Naive B cell (primary cell): Measurements from ENCODE around the gene OPHN1. TPM values are rescaled to one million over a fixed set of nuclear protein-coding genes. Genes with fewer than 3 reads are reported as not detected.
"Not testable (repeated sequence)": the region's sequence is repeated elsewhere in the genome, so short reads cannot be mapped to it uniquely, and the experiment has no call there.

Experiments used
- ATAC-seq, 2 donors: fragments of 150-1000 bp; cut with Tn5 transposase; 2 replicates each; pipeline ENCODE4 v1.10.0; 2021; ENCODE audit warnings: low read depth in 2 of 2, mild to moderate bottlenecking in 2 of 2, moderate library complexity in 2 of 2
- DNase-seq: peaks from one replicate; pipeline ENCODE4 v3.0.0; 2022
- H3K27ac Mint-ChIP-seq, 6 donors: one replicate each; pipeline ENCODE4 v1.8.0; 2020 to 2022; ENCODE audit warnings: mild to moderate bottlenecking in 6 of 6, mixed read lengths in 6 of 6, moderate library complexity in 5 of 6, inconsistent platforms in 2 of 6
- H3K27me3 Mint-ChIP-seq, 3 donors: one replicate each; pipeline ENCODE4 v1.8.0; 2021 to 2022; ENCODE audit warnings: mixed read lengths in 3 of 3, mild to moderate bottlenecking in 1 of 3
- H3K36me3 Mint-ChIP-seq, 2 donors: one replicate each; pipeline ENCODE4 v1.8.0; 2020 to 2022; ENCODE audit warnings: mixed read lengths in 2 of 2, inconsistent platforms in 1 of 2, mild to moderate bottlenecking in 1 of 2
- H3K4me1 Mint-ChIP-seq, 3 donors: one replicate each; pipeline ENCODE4 v1.8.0; 2020 to 2022; ENCODE audit warnings: mixed read lengths in 3 of 3, inconsistent platforms in 1 of 3, mild to moderate bottlenecking in 1 of 3, moderate library complexity in 1 of 3
- H3K4me3 Mint-ChIP-seq, 8 donors: one replicate each; pipeline ENCODE4 v1.8.0; 2020 to 2022; ENCODE audit warnings: mild to moderate bottlenecking in 8 of 8, mixed read lengths in 8 of 8, moderate library complexity in 8 of 8, inconsistent platforms in 2 of 8
- H3K9me3 Mint-ChIP-seq, 7 donors: one replicate each; pipeline ENCODE4 v1.8.0; 2020 to 2022; ENCODE audit warnings: mixed read lengths in 7 of 7, mild to moderate bottlenecking in 5 of 7, inconsistent platforms in 2 of 7, moderate library complexity in 1 of 7
- polyA plus RNA-seq, 6 donors: library from polyadenylated mRNA; unstranded; fragments of 300-500 nt; fragmentation: Illumina TruSeq; gene quantifications; one replicate each; pipeline ENCODE4 v1.2.3, GENCODE V29; 2021; ENCODE audit warnings: low read depth in 6 of 6

OPHN1 gene
- polyA plus RNA-seq, 6 donors from 2014 or later: 0.51 TPM; not detected in 5

- ATAC-seq (no peak), DNase-seq (no peak)
- H3K9me3 Mint-ChIP-seq: peaks cover 0 to 8% (median 3%) of the 10 kb centered on the region in 7 donors
- H3K4me1 Mint-ChIP-seq: no peaks in the 10 kb centered on the region
- no peak overlapping the region for H3K27ac Mint-ChIP-seq
- H3K4me3 Mint-ChIP-seq: no peak overlapping the region
- H3K27me3 Mint-ChIP-seq: peaks cover 0 to 1% (median 0%) of the 10 kb centered on the region in 3 donors
- no peaks in the 10 kb centered on the region for H3K36me3 Mint-ChIP-seq
Observed at GRCh38 chrX:68376373-68376772, 56.9 kb downstream of the OPHN1 start.

- H3K4me1 Mint-ChIP-seq: no peaks in the 10 kb centered on the region
- H3K27ac Mint-ChIP-seq: no peak overlapping the region
- peaks cover 0 to 5% (median 3%) of the 10 kb centered on the region in 7 donors for H3K9me3 Mint-ChIP-seq
- H3K36me3 Mint-ChIP-seq: no peaks in the 10 kb centered on the region
- no peak overlapping the region for H3K4me3 Mint-ChIP-seq
- no peak for DNase-seq
- no peaks in the 10 kb centered on the region for H3K27me3 Mint-ChIP-seq
- ATAC-seq: no peak
Observed at GRCh38 chrX:68375803-68376202, 57.5 kb downstream of the OPHN1 start.

- H3K27ac Mint-ChIP-seq: no peak overlapping the region
- ATAC-seq (no peak), DNase-seq (no peak)
- H3K9me3 Mint-ChIP-seq: peaks cover 0 to 12% (median 6%) of the 10 kb centered on the region in 7 donors
- H3K4me1 Mint-ChIP-seq: no peaks in the 10 kb centered on the region
- no peaks in the 10 kb centered on the region for H3K36me3 Mint-ChIP-seq
- no peak overlapping the region for H3K4me3 Mint-ChIP-seq
- no peaks in the 10 kb centered on the region for H3K27me3 Mint-ChIP-seq
Observed at GRCh38 chrX:68372665-68373064, 60.6 kb downstream of the OPHN1 start.

GRCh38 chrX:68369559-68369958 lies 63.7 kb downstream of the OPHN1 start:
- Mint-ChIP-seq H3K36me3 (no peaks in the 10 kb centered on the region), H3K9me3 (peaks cover 0 to 13% (median 5%) of the 10 kb centered on the region in 7 donors), H3K4me3 (no peak overlapping the region), H3K27ac (no peak overlapping the region), H3K4me1 (no peaks in the 10 kb centered on the region), H3K27me3 (no peaks in the 10 kb centered on the region)
- ATAC-seq (no peak), DNase-seq (no peak)

- H3K27ac Mint-ChIP-seq: no peak overlapping the region
- no peak for ATAC-seq
- no peaks in the 10 kb centered on the region for H3K27me3 Mint-ChIP-seq
- H3K4me1 Mint-ChIP-seq: no peaks in the 10 kb centered on the region
- no peak overlapping the region for H3K4me3 Mint-ChIP-seq
- H3K36me3 Mint-ChIP-seq: no peaks in the 10 kb centered on the region
- peaks cover 0 to 12% (median 5%) of the 10 kb centered on the region in 7 donors for H3K9me3 Mint-ChIP-seq
- no peak for DNase-seq
Observed at GRCh38 chrX:68365341-68365740, 68.0 kb downstream of the OPHN1 start.

GRCh38 chrX:68363984-68364383 lies 69.3 kb downstream of the OPHN1 start:
- no peaks in the 10 kb centered on the region for H3K4me1 Mint-ChIP-seq
- peaks cover 0 to 3% (median 0%) of the 10 kb centered on the region in 7 donors for H3K9me3 Mint-ChIP-seq
- no peak overlapping the region for H3K27ac Mint-ChIP-seq
- no peaks in the 10 kb centered on the region for H3K27me3 Mint-ChIP-seq
- H3K36me3 Mint-ChIP-seq: no peaks in the 10 kb centered on the region
- no peak overlapping the region for H3K4me3 Mint-ChIP-seq
- ATAC-seq: no peak
- DNase-seq: no peak

- Mint-ChIP-seq H3K27ac (no peak overlapping the region), H3K4me3 (no peak overlapping the region), H3K9me3 (no peaks in the 10 kb centered on the region), H3K27me3 (no peaks in the 10 kb centered on the region), H3K36me3 (no peaks in the 10 kb centered on the region), H3K4me1 (no peaks in the 10 kb centered on the region)
- no peak for DNase-seq
- ATAC-seq: no peak
Observed at GRCh38 chrX:68358679-68359078, 74.6 kb downstream of the OPHN1 start.

- DNase-seq: no peak
- no peak overlapping the region for H3K27ac Mint-ChIP-seq
- no peaks in the 10 kb centered on the region for H3K4me1 Mint-ChIP-seq
- H3K9me3 Mint-ChIP-seq: no peaks in the 10 kb centered on the region
- no peak overlapping the region for H3K4me3 Mint-ChIP-seq
- no peaks in the 10 kb centered on the region for H3K27me3 Mint-ChIP-seq
- ATAC-seq: no peak
- H3K36me3 Mint-ChIP-seq: no peaks in the 10 kb centered on the region
Observed at GRCh38 chrX:68355629-68355920, 77.7 kb downstream of the OPHN1 start.

GRCh38 chrX:68354879-68355628 lies 78.2 kb downstream of the OPHN1 start:
- ATAC-seq (no peak), DNase-seq (no peak)
- Mint-ChIP-seq H3K4me1 (no peaks in the 10 kb centered on the region), H3K4me3 (no peak overlapping the region), H3K36me3 (no peaks in the 10 kb centered on the region), H3K27me3 (no peaks in the 10 kb centered on the region), H3K27ac (no peak overlapping the region), H3K9me3 (no peaks in the 10 kb centered on the region)

- H3K9me3 Mint-ChIP-seq: peaks cover 0 to 8% (median 5%) of the 10 kb centered on the region in 7 donors
- ATAC-seq: no peak
- H3K4me3 Mint-ChIP-seq: no peak overlapping the region
- no peaks in the 10 kb centered on the region for H3K36me3 Mint-ChIP-seq
- H3K27me3 Mint-ChIP-seq: peaks cover 0 to 6% (median 0%) of the 10 kb centered on the region in 3 donors
- no peak for DNase-seq
- no peak overlapping the region for H3K27ac Mint-ChIP-seq
- H3K4me1 Mint-ChIP-seq: no peaks in the 10 kb centered on the region
Observed at GRCh38 chrX:68345025-68345424, 88.3 kb downstream of the OPHN1 start.

- no peaks in the 10 kb centered on the region for H3K36me3 Mint-ChIP-seq
Observed at GRCh38 chrX:68343551-68343950, 89.7 kb downstream of the OPHN1 start.

GRCh38 chrX:68332201-68332731 lies 101.0 kb downstream of the OPHN1 start:
- no peaks in the 10 kb centered on the region for H3K9me3 Mint-ChIP-seq
- H3K4me3 Mint-ChIP-seq: no peak overlapping the region
- no peaks in the 10 kb centered on the region for H3K36me3 Mint-ChIP-seq
- ATAC-seq (no peak), DNase-seq (no peak)
- H3K27me3 Mint-ChIP-seq: no peaks in the 10 kb centered on the region
- no peak overlapping the region for H3K27ac Mint-ChIP-seq
- no peaks in the 10 kb centered on the region for H3K4me1 Mint-ChIP-seq

More at GRCh38 chrX:68343551-68343950, 89.7 kb downstream of the OPHN1 start:
- DNase-seq: no peak
- peaks cover 0 to 2% (median 0%) of the 10 kb centered on the region in 3 donors for H3K27me3 Mint-ChIP-seq
- no peak for ATAC-seq
- peaks cover 0 to 5% (median under 1%) of the 10 kb centered on the region in 7 donors for H3K9me3 Mint-ChIP-seq
- no peak overlapping the region for H3K27ac Mint-ChIP-seq
- H3K4me1 Mint-ChIP-seq: no peaks in the 10 kb centered on the region
- no peak overlapping the region for H3K4me3 Mint-ChIP-seq

GRCh38 chrX:68326841-68327240 lies 106.5 kb downstream of the OPHN1 start:
- H3K36me3 Mint-ChIP-seq, ATAC-seq, H3K4me1 Mint-ChIP-seq, H3K27ac Mint-ChIP-seq, H3K9me3 Mint-ChIP-seq, H3K27me3 Mint-ChIP-seq, H3K4me3 Mint-ChIP-seq, DNase-seq: not testable (repeated sequence)

GRCh38 chrX:68307769-68308168 lies 125.5 kb downstream of the OPHN1 start:
- DNase-seq: no peak
- Mint-ChIP-seq H3K27ac (no peak overlapping the region), H3K4me3 (no peak overlapping the region), H3K4me1 (no peaks in the 10 kb centered on the region), H3K9me3 (peaks cover 0 to 2% (median 0%) of the 10 kb centered on the region in 7 donors), H3K27me3 (peaks cover 0 to 8% (median 0%) of the 10 kb centered on the region in 3 donors), H3K36me3 (no peaks in the 10 kb centered on the region)
- ATAC-seq: no peak
